Heart left ventricle (tissue), 16 donors: ENCODE data around the gene CCNI. TPM values are rescaled to one million over a fixed set of nuclear protein-coding genes. Genes with fewer than 3 reads are reported as not detected.
"Not testable (repeated sequence)": the region's sequence is repeated elsewhere in the genome, so short reads cannot be mapped to it uniquely, and the experiment has no call there.

ENCODE experiments used
- ATAC-seq, 4 donors: fragments of 200-7000 bp; cut with Tn5 transposase; one replicate each; pipeline ENCODE4 v1.9.1; 2020 to 2022; ENCODE audit warnings: moderate library complexity in 4 of 4, mild to moderate bottlenecking in 3 of 4, moderate number of reproducible peaks in 1 of 4
- DNase-seq, 5 donors: peaks; one replicate each; pipeline ENCODE4 v3.0.0-alpha.2; 2020
- H3K27ac ChIP-seq, 12 donors: fragments of 200-600 bp; sonication (generic) in 4 of 12; one replicate each; pipeline versions ENCODE4 v1.5.0 to v1.8.0; 2016 to 2022; ENCODE audit warnings: mild to moderate bottlenecking in 2 of 12
- H3K27me3 ChIP-seq, 9 donors: fragments of 200-600 bp; sonication (generic) in 2 of 9; one replicate each; pipeline versions ENCODE4 v1.5.1 to v1.8.0; 2016 to 2022; ENCODE audit warnings: mild to moderate bottlenecking in 3 of 9
- H3K36me3 ChIP-seq, 9 donors: fragments of 200-600 bp; sonication (generic) in 2 of 9; one replicate each; pipeline versions ENCODE4 v1.5.0 to v1.8.0; 2018 to 2022; ENCODE audit warnings: mild to moderate bottlenecking in 2 of 9
- H3K4me1 ChIP-seq, 12 donors: fragments of 200-600 bp; sonication (generic) in 4 of 12; one replicate each; pipeline versions ENCODE4 v1.5.0 to v1.8.0; 2016 to 2022; ENCODE audit warnings: mild to moderate bottlenecking in 3 of 12
- H3K4me3 ChIP-seq, 12 donors: fragments of 200-600 bp; sonication (generic) in 4 of 12; one replicate each; pipeline versions ENCODE4 v1.5.0 to v1.8.0; 2017 to 2022; ENCODE audit warnings: mild to moderate bottlenecking in 9 of 12, moderate library complexity in 4 of 12
- H3K9me3 ChIP-seq, 12 donors: fragments of 200-600 bp; sonication (generic) in 4 of 12; one replicate each; pipeline versions ENCODE4 v1.5.0 to v1.8.0; 2016 to 2022; ENCODE audit warnings: mild to moderate bottlenecking in 1 of 12
- CTCF ChIP-seq, 12 donors: fragments of 200-600 bp; sonication (generic) in 4 of 12; IDR thresholded peaks; one replicate each; pipeline versions ENCODE4 v1.5.0 to v1.8.0; 2018 to 2022; ENCODE audit warnings: antibody characterized with exemption in 12 of 12, mild to moderate bottlenecking in 5 of 12
- POLR2A ChIP-seq, 2 donors: fragments of 450-650 bp; IDR thresholded peaks; one replicate each; pipeline ENCODE4 v1.6.1; 2017; ENCODE audit warnings: antibody characterized with exemption in 2 of 2, mild to moderate bottlenecking in 2 of 2, moderate library complexity in 2 of 2
- WGBS, 4 donors: extraction: QIAGEN DNeasy Blood & Tissue Kit in 2 of 4; methylation state at CpG; one replicate each; pipeline versions ENCODE4 v1.1.5 to v1.1.7; 2013 to 2018; 5-methylcytosine and 5-hydroxymethylcytosine counted together
- intact Hi-C, 10 donors: fragments of 100-400 bp; cut with DNase I; formaldehyde crosslinking; loops; one replicate each; pipeline versions ENCODE4 v1.11.1 to v1.14.2; 2022
- polyA plus RNA-seq, 2 donors: library from polyadenylated mRNA; stranded (reverse); fragments of 200-250 nt; gene quantifications; one replicate each; pipeline ENCODE4 v1.2.3, GENCODE V29; 2013
- total RNA-seq, 9 donors: library from RNA; depleted of rRNA in 2 of 9; stranded (reverse); fragments of >200 nt in 2 of 9; fragmentation: NEBNext Ultra II Directional in 3 of 9; extraction: Animal tissue kit (Norgen Biotek cat#: 25700) in 3 of 9; gene quantifications; one replicate each; pipeline versions ENCODE4 v1.1.0 to v1.2.4, GENCODE V29; 2016 to 2023
- donor health status: ischemic (EF 13 %, LVEDD 7.1; RV severe dilation, severe dysfunction).
- donor health status: healthy with polysubstance abuse.
- donor health status: DM: no; HTN: yes; CAD: no.
- donor health status: DM: no; HTN: no; CAD: no.
- donor health status: ischemic (EF 25% LVEDD 6.9; RV normal size, moderate dysfunction).
- donor health status: ischemic (EF 25% LVEDD 5.7; RV mildly dilated, moderate dysfunction).
- donor health status: healthy.
- donor health status: DM: yes; HTN: yes; CAD: no.
- donor health status: ischemic (EF 35%, LVEDD 5.7; RV mildly dilated, moderate dysfunction).
- donor health status: nonischemic (EF 11% LVEDD 7.7; RV severe dilation, severe dysfunction).
- donor health status: DM: yes; HTN: yes; CAD: no.
- donor health status: PGD.
- donor health status: ischemic (EF 29% LVEDD 5.4; RV normal size, mild dysfunction).
- donor health status: nonischemic (EF 23%, LVEDD 6.1; RV moderate dilation, normal function).

Gene CCNI
- total and polyA plus RNA-seq, 11 donors, result 49.4 to 356 (median 299) TPM

- Histone ChIP-seq H3K4me3 (no peak overlapping the region), H3K4me1 (peaks cover 0 to 3% (median 0%) of the 10 kb centered on the region in 12 donors), H3K9me3 (no peaks in the 10 kb centered on the region), H3K36me3 (no peaks in the 10 kb centered on the region), H3K27me3 (no peaks in the 10 kb centered on the region), H3K27ac (no peak overlapping the region)
- intact Hi-C loops, result no loop called here
- 88 to 92% (median 89%) methylated on average over 10 of the region's 10 CpGs for WGBS, 4 donors
- no peak for TF ChIP-seq CTCF (IDR thresholded peaks at IDR 0.05)
- TF ChIP-seq POLR2A (IDR thresholded peaks at IDR 0.05), result no peak
- no peak for ATAC-seq
- no peak for DNase-seq
Measured at GRCh38 chr4:77084019-77084639, 8.3 kb upstream of the CCNI start.

- Histone ChIP-seq H3K27me3 (no peaks in the 10 kb centered on the region), H3K36me3 (no peaks in the 10 kb centered on the region), H3K4me1 (peaks cover 0 to 9% (median 0%) of the 10 kb centered on the region in 12 donors), H3K9me3 (no peaks in the 10 kb centered on the region), H3K4me3 (no peak overlapping the region), H3K27ac (no peak overlapping the region)
- ATAC-seq (no peak), DNase-seq (no peak)
- no peak for TF ChIP-seq POLR2A (IDR thresholded peaks at IDR 0.05)
- TF ChIP-seq CTCF (IDR thresholded peaks at IDR 0.05), result no peak
- WGBS, 4 donors, result 91 to 97% (median 93%) methylated on average over 11 of the region's 11 CpGs
- intact Hi-C loops, result no loop called here
Measured at GRCh38 chr4:77082886-77083608, 7.3 kb upstream of the CCNI start.

GRCh38 chr4:77080806-77081205 lies 5.0 kb upstream of the CCNI start:
- intact Hi-C loops, H3K27ac ChIP-seq, ATAC-seq, H3K9me3 ChIP-seq, H3K4me3 ChIP-seq, H3K36me3 ChIP-seq, H3K27me3 ChIP-seq, DNase-seq: not testable (repeated sequence)
- H3K4me1 ChIP-seq, result peaks cover 0 to 21% (median 10%) of the 10 kb centered on the region in 12 donors
- 82 to 87% (median 86%) methylated on average over 7 of the region's 7 CpGs for WGBS, 4 donors

- no peak overlapping the region for H3K27ac ChIP-seq
- peaks cover 0 to 21% (median 13%) of the 10 kb centered on the region in 12 donors for H3K4me1 ChIP-seq
- H3K36me3 ChIP-seq, result no peaks in the 10 kb centered on the region
- DNase-seq, result no peak
- H3K9me3 ChIP-seq, result no peaks in the 10 kb centered on the region
- no peak overlapping the region for H3K4me3 ChIP-seq
- H3K27me3 ChIP-seq, result no peaks in the 10 kb centered on the region
- no peak for TF ChIP-seq POLR2A (IDR thresholded peaks at IDR 0.05)
- TF ChIP-seq CTCF (IDR thresholded peaks at IDR 0.05), result no peak
- ATAC-seq, result no peak
- WGBS, 4 donors, result 73 to 89% (median 78%) methylated on average over 5 of the region's 5 CpGs
- intact Hi-C loops, result loop anchor here in 5 of 10 donors (5.0 kb wide), 1 partner anchor 78 kb away; the partner anchor contains the start of gene CCNG2 (in 5 of the 5)
Measured at GRCh38 chr4:77079281-77079680, 3.5 kb upstream of the CCNI start.
